ENCODE data around the gene BSG. TPM values are rescaled to one million over a fixed set of nuclear protein-coding genes. Genes with fewer than 3 reads are reported as not detected.

BSG gene
- total and polyA plus RNA-seq, 11 donors, result 727 to 2,989 (median 1,462) TPM

- Histone ChIP-seq H3K9me3 (no peaks in the 10 kb centered on the region), H3K36me3 (peaks cover 0 to 31% (median 24%) of the 10 kb centered on the region in 9 donors), H3K27me3 (peaks cover 8 to 26% (median 15%) of the 10 kb centered on the region in 9 donors), H3K4me1 (peaks cover 0 to 53% (median 27%) of the 10 kb centered on the region in 12 donors), H3K4me3 (no peak overlapping the region), H3K27ac (no peak overlapping the region)
- ATAC-seq (peak in 2 of 4 donors; percentile 2 to 3), DNase-seq (peak in 1 of 5 donors; percentile 40)
- intact Hi-C loops (cut with DNase I), result loop anchor here in 1 of 10 donors (10.0 kb wide), 1 partner anchor 149 kb away; no protein-coding TSS in a partner anchor
- WGBS, 4 donors, result 59 to 68% (median 64%) methylated on average over 8 to 10 of the region's 10 CpGs
- no peak for TF ChIP-seq CTCF (IDR thresholded peaks at IDR 0.05)
- no peak for TF ChIP-seq POLR2A (IDR thresholded peaks at IDR 0.05)
These were observed 13.2 kb downstream of the BSG start for GRCh38 chr19:585551-586110.

GRCh38 chr19:588093-588740 is 15.8 kb downstream of the BSG start:
- Histone ChIP-seq H3K27ac (peak overlapping the region in 8 of 12 donors; percentile 10 to 69 (median 32)), H3K9me3 (no peaks in the 10 kb centered on the region), H3K27me3 (peaks cover 15 to 51% (median 29%) of the 10 kb centered on the region in 9 donors), H3K4me1 (peaks cover 0 to 42% (median 21%) of the 10 kb centered on the region in 12 donors), H3K36me3 (peaks cover 0 to 5% (median 3%) of the 10 kb centered on the region in 9 donors), H3K4me3 (peak overlapping the region in 1 of 12 donors; percentile 16)
- ATAC-seq (peak; percentile 14 to 62 (median 31)), DNase-seq (peak; percentile 73 to 87 (median 84))
- 7 to 14% (median 8%) methylated on average over 20 to 41 of the region's 41 CpGs for WGBS, 4 donors
- intact Hi-C loops (cut with DNase I), result loop anchor here in 1 of 10 donors (10.0 kb wide), 1 partner anchor 147 kb away; no protein-coding TSS in a partner anchor
- TF ChIP-seq CTCF (IDR thresholded peaks at IDR 0.05) (peak; percentile 32 to 61 (median 43)), POLR2A (IDR thresholded peaks at IDR 0.05) (no peak)

- ATAC-seq (no peak), DNase-seq (peak in 1 of 5 donors; percentile 59)
- Histone ChIP-seq H3K4me3 (peak overlapping the region in 8 of 12 donors; percentile 17 to 41 (median 24)), H3K9me3 (no peaks in the 10 kb centered on the region), H3K27ac (peak overlapping the region in 10 of 12 donors; percentile 10 to 69 (median 42)), H3K4me1 (peaks cover 0 to 34% (median 19%) of the 10 kb centered on the region in 12 donors), H3K27me3 (peaks cover 15 to 51% (median 29%) of the 10 kb centered on the region in 9 donors), H3K36me3 (no peaks in the 10 kb centered on the region)
- 5 to 39% (median 19%) methylated on average over 14 to 54 of the region's 54 CpGs for WGBS, 4 donors
- intact Hi-C loops (cut with DNase I), result loop anchor here in 1 of 10 donors (10.0 kb wide), 1 partner anchor 146 kb away; no protein-coding TSS in a partner anchor
- TF ChIP-seq CTCF (IDR thresholded peaks at IDR 0.05), result no peak
- no peak for TF ChIP-seq POLR2A (IDR thresholded peaks at IDR 0.05)
These were observed 16.6 kb downstream of the BSG start for GRCh38 chr19:588741-589692.

Measured in heart left ventricle (tissue), 16 donors.